Progenitor cell of endocrine pancreas (in vitro differentiated cells): ENCODE results near the gene MSH3. TPM values are rescaled to one million over a fixed set of nuclear protein-coding genes. Genes with fewer than 3 reads are reported as not detected.

Source experiments
- DNase-seq: peaks from one replicate; pipeline ENCODE4 v3.0.0; 2021; ENCODE audit warnings: low spot score; ENCODE audit not compliant: unreplicated experiment
- H3K27ac Mint-ChIP-seq: 2 replicates; pipeline ENCODE4 v1.8.0; 2021; ENCODE audit warnings: mild to moderate bottlenecking, moderate library complexity, mixed read lengths
- H3K27me3 Mint-ChIP-seq: 2 replicates; pipeline ENCODE4 v1.8.0; 2021; ENCODE audit warnings: mixed read lengths
- H3K36me3 Mint-ChIP-seq: 2 replicates; pipeline ENCODE4 v1.8.0; 2022; ENCODE audit warnings: mixed read lengths; ENCODE audit not compliant: insufficient read depth
- H3K4me1 Mint-ChIP-seq: 2 replicates; pipeline ENCODE4 v1.8.0; 2021; ENCODE audit warnings: low read depth, mixed read lengths
- H3K4me3 Mint-ChIP-seq: 2 replicates; pipeline ENCODE4 v1.8.0; 2021; ENCODE audit warnings: low read depth, mild to moderate bottlenecking, moderate library complexity, mixed read lengths
- H3K9me3 Mint-ChIP-seq: 2 replicates; pipeline ENCODE4 v1.8.0; 2021; ENCODE audit warnings: low read depth, mixed read lengths
- CTCF ChIP-seq: fragments of 200-600 bp; sonication (generic); IDR thresholded peaks from one replicate; pipeline ENCODE4 v1.5.0; 2021; ENCODE audit warnings: antibody characterized with exemption, mild to moderate bottlenecking; ENCODE audit not compliant: unreplicated experiment
- total RNA-seq: library from RNA; stranded (reverse); gene quantifications from 2 replicates; pipeline ENCODE4 v1.2.1, GENCODE V29; 2021

The MSH3 gene
- total RNA-seq, 1 donor from 2014 or later: 16.9 TPM

GRCh38 chr5:80799573-80799972 lies 145.1 kb downstream of the MSH3 start:
- no peak for TF ChIP-seq CTCF
- Mint-ChIP-seq H3K27me3 (no peaks in the 10 kb centered on the region), H3K9me3 (peaks cover 13% of the 10 kb centered on the region), H3K36me3 (peaks cover 22% of the 10 kb centered on the region), H3K4me1 (peaks cover 15% of the 10 kb centered on the region), H3K4me3 (no peak overlapping the region), H3K27ac (no peak overlapping the region)
- no peak for DNase-seq

GRCh38 chr5:80804332-80804731 lies 149.9 kb downstream of the MSH3 start:
- Mint-ChIP-seq H3K36me3 (peaks cover 17% of the 10 kb centered on the region), H3K4me1 (no peaks in the 10 kb centered on the region), H3K4me3 (no peak overlapping the region), H3K9me3 (peaks cover 13% of the 10 kb centered on the region), H3K27ac (no peak overlapping the region), H3K27me3 (no peaks in the 10 kb centered on the region)
- DNase-seq: no peak
- TF ChIP-seq CTCF: no peak

DNA sequence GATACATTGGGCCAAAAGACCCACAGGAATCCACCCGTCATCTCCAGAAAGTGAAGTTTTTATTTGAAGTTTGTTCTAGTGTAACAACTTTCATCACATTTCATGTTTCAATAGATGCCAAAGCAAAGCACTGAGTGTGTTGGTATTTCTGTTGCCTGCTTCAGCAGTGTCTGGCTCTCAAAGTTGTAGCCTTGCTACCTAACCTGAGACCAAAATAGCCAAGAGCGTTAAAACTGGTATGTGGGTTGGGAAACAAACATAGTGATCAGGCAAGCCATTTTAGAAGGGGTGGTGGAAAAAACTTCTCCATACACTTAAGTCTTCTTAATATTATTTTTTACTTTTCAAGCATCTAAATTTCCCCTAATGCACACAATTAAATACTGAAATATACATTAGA lies 150.6 kb downstream of the MSH3 start:
- Mint-ChIP-seq H3K27me3 (no peaks in the 10 kb centered on the region), H3K4me3 (no peak overlapping the region), H3K9me3 (peaks cover 13% of the 10 kb centered on the region), H3K36me3 (peaks cover 17% of the 10 kb centered on the region), H3K4me1 (no peaks in the 10 kb centered on the region), H3K27ac (no peak overlapping the region)
- DNase-seq: no peak
- TF ChIP-seq CTCF: no peak

GRCh38 chr5:80806929-80807328 lies 152.5 kb downstream of the MSH3 start:
- no peak for TF ChIP-seq CTCF
- Mint-ChIP-seq H3K36me3 (peaks cover 14% of the 10 kb centered on the region), H3K4me3 (no peak overlapping the region), H3K4me1 (no peaks in the 10 kb centered on the region), H3K27ac (no peak overlapping the region), H3K9me3 (peaks cover 13% of the 10 kb centered on the region), H3K27me3 (no peaks in the 10 kb centered on the region)
- DNase-seq: no peak

GRCh38 chr5:80809451-80809850 lies 155.0 kb downstream of the MSH3 start:
- Mint-ChIP-seq H3K27ac (no peak overlapping the region), H3K4me3 (no peak overlapping the region), H3K4me1 (no peaks in the 10 kb centered on the region), H3K36me3 (peaks cover 1% of the 10 kb centered on the region), H3K9me3 (no peaks in the 10 kb centered on the region), H3K27me3 (no peaks in the 10 kb centered on the region)
- no peak for DNase-seq
- TF ChIP-seq CTCF: no peak
